ENCODE results near the gene SARM1. TPM values are rescaled to one million over a fixed set of nuclear protein-coding genes. Genes with fewer than 3 reads are reported as not detected.

SARM1 gene
- total RNA-seq, 1 donor from 2014 or later, result 5.1 TPM

DNA sequence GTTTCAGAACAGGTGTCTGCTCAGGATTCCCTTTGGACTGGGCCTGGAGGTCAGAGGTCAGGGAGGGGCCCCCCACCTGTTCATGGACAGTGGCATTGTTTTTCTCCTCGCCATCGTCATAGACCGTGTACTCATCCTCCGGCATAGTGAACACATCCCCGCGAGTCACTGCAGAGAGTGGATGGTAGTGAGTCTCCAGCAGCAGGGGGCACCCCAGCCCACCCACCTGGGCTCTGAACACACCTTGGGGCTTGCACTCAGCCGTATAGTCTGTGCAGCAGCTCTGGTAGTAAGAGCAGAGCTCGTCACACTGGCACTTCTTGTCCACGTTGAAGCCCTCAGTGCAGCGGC is 1.8 kb upstream of the SARM1 start:
- no peak for DNase-seq

DNA sequence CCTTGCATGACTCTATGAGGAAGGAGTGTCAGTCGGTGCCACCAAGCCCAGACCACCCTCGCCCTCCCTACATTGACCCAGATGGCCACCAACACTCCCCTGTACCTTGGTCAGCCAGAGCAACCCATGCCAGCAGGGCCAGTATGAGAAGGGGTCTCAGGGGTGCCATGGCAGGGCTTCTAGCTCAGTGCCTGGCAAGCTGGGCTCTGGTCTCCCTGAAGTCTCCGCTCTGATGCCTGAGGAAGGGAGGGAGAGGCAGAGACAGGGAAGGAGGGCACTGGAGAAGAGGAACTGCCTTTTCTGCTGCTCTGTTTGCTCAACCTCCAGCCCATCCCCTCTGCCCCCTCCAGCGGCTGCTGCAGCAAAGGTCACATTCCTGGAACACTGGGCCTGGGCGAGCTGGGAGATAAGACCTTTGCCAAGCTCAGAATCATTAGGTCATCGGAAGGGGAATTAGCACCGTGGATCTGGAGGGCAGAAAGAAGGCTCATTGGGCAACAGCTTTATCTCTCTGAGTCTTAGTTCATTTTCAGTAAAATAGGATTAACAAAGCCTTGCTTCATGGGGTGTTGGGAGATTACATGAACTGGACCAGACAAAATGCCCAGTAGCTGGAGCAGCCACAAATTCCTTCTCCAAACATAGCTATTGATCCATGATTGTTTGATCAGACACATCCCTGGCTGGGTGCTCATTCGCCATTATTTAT is 1.3 kb upstream of the SARM1 start, which contains the start of gene VTN:
Gene VTN, minus strand, starts transcription at position 273 of the 709 bp plus-strand sequence. Its CDS starts 104 bp downstream, at position 169.
- peak; percentile 36 for DNase-seq

DNA sequence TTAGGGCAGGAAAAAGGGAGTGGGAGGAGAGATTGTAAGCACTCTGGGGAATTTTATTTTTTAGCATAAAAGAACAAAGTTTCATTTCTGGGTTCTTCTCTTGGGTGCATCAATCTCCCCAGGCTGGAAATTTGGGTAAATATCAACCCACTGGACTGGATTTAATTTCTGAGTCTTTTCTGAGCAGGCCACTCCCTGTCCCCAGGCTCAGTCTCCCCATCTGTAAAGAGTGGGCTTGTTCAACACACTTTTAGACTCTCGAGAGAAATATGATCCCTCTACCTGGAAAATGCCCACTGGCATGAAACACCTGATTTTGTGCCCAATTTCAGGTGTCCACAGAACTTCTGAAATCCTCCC is 770 bp upstream of the SARM1 start:
- no peak for DNase-seq

DNA sequence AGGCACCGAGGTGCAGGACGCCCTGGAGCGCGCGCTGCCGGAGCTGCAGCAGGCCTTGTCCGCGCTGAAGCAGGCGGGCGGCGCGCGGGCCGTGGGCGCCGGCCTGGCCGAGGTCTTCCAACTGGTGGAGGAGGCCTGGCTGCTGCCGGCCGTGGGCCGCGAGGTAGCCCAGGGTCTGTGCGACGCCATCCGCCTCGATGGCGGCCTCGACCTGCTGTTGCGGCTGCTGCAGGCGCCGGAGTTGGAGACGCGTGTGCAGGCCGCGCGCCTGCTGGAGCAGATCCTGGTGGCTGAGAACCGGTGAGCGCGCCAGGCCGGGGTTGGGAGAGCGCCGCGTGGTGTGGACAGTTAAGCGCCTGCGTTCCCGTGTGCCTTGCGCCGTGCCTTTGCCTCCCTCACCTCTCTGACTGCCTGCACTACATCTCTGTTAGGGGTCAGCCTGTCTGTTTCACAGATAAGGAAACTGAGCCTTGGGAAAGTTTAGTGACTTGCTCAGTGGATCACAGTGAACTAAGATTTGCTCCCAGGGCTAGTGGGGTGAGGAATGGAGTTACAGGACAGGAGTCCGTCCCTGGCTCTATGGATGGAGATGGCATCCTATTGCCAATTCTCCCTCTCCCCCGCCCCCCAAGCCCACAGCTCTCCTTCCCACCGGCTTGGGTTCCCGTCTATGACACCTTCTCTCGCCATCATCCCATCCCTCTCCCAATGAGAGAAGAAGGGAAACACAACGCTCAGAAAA is 880 bp downstream of the SARM1 start:
- peak; percentile 43 for DNase-seq

DNA sequence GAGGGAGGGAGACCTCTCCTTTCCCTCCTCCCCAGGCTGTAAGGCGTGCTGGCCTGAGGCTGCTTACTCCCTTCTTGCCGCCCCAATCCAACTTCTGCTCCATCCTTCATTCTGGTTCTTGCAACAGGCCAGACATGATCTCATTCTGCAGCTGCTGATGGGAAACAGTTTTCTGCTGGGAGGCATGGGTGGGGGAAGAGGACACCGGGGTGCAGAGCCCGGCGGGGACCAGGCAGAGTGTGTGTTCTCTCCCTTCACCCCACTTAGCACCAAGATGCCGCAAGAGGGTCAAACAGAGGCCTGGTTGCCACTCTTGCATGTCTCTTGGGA is 1.4 kb downstream of the SARM1 start:
- DNase-seq, result no peak

DNA sequence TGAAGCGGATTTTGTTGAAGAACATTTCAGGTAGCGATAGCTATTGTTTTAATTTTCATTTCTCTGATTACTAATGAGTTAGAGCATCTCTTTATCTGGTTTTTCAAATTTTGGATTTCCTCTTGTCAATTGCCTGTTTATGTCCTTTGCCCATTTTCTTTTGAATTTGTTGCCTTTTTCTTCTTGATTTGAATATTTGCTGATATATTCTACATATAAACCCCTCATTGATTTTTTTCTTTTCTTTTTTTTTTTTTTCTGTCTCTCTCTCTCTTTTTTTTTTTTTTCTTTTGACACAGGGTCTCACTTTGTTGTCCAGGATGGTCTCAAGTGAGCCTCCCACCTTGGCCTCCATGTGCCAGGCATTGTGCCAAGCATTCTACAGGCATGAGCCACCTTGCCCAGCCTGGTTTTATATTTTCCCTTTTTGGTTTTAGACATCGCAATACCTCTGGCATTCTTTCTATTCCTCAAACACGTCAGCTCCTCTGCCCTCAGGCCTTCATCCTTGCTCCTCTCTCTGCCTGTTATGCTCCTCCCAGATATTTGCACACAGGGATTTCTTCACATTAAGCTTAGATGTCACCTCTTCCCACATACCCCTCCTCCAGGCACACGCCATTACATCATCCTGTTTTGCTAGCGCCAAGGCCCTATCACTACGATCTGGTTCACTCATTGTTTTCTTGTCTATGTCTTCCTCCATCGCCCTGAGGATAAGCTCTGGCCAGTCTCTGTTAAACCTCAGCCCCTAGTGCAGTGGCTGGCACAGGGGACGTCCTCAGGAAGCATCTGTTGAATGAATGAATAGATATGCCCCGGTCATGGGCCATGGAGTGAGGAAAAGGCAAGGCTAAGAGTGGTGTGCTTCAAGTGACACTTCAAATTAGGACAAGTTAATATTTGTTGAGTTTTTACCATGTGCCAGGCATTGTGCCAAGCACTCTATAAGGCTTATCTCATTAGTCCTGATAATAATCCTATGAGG is 8.6 kb downstream of the SARM1 start:
- peak; percentile 73 for DNase-seq

DNA sequence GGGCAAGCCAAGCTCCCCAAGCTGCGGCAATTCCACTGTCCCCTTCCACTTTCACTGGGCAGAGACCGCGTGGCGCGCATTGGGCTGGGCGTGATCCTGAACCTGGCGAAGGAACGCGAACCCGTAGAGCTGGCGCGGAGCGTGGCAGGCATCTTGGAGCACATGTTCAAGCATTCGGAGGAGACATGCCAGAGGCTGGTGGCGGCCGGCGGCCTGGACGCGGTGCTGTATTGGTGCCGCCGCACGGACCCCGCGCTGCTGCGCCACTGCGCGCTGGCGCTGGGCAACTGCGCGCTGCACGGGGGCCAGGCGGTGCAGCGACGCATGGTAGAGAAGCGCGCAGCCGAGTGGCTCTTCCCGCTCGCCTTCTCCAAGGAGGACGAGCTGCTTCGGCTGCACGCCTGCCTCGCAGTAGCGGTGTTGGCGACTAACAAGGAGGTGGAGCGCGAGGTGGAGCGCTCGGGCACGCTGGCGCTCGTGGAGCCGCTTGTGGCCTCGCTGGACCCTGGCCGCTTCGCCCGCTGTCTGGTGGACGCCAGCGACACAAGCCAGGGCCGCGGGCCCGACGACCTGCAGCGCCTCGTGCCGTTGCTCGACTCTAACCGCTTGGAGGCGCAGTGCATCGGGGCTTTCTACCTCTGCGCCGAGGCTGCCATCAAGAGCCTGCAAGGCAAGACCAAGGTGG is 9.8 kb downstream of the SARM1 start:
- peak; percentile 80 for DNase-seq

DNA sequence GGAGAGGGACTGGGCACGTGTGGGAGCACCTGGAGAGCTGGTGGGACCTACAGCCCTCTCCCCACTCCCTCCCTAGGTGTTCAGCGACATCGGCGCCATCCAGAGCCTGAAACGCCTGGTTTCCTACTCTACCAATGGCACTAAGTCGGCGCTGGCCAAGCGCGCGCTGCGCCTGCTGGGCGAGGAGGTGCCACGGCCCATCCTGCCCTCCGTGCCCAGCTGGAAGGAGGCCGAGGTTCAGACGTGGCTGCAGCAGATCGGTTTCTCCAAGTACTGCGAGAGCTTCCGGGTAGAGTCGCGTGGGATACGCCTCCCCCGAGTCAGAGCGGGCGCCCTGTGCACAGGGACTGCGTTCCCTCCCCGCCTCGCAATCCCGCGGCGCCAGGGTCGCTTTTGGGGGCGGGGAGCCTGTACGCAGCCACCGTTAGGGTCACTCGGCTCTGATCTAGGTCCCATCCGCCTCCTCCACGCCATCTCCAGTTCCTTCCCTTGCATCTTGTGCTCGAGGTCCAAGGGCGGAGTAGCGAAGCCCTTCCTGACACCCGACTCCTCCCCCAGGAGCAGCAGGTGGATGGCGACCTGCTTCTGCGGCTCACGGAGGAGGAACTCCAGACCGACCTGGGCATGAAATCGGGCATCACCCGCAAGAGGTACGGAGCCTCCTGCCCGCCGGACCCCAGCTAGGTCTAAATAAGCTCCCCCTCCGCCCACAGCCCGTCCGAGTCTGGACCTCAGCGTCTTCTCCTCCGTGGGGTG is 13.0 kb downstream of the SARM1 start:
- DNase-seq, result peak; percentile 61

DNA sequence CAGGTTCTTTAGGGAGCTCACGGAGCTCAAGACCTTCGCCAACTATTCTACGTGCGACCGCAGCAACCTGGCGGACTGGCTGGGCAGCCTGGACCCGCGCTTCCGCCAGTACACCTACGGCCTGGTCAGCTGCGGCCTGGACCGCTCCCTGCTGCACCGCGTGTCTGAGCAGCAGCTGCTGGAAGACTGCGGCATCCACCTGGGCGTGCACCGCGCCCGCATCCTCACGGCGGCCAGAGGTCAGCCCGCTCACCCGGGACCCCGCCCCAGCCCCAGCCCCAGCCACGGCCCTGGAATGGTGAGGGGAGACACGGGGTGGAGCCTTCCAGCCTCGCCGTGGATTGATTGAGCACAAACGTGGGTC is 13.5 kb downstream of the SARM1 start:
- no peak for DNase-seq

DNA sequence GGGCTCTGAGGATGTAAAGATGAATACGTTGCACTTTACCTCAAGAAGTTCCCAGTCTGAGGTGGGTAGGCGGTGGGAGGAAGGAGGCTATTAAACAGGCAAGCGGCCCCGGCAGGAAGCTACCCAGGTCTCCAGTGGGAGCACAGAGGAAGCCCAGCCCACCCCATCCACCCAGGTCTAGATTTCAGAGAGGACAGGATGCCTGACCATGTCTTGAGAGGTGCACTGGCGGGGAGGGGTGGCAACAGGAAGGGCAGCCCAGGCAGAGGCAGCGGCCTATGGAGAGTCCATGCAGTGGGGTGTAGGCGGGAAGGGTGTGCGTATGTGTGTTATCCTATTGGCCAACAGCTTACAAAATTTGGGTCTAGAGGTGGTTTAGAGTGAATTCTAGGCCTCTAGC is 13.9 kb downstream of the SARM1 start:
- DNase-seq, result no peak

DNA sequence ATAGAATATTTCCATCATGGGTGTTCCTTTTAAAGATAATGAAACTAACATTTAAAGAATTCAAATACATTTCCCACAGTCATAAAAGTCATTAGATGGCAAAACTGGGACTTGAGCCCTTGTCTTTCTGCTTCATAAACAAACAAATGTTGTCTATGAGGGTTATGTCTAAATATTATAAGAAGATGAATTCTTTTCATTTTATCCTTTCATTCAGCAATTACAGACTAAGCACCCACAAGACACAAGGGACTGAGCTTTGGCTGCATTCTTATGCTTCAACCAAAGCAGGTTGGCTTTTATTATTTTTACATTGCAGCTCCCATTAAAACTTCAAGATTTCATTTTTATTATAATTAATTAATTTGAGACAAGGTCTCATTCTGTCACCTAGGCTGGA is 14.9 kb downstream of the SARM1 start:
- DNase-seq, result no peak

DNA sequence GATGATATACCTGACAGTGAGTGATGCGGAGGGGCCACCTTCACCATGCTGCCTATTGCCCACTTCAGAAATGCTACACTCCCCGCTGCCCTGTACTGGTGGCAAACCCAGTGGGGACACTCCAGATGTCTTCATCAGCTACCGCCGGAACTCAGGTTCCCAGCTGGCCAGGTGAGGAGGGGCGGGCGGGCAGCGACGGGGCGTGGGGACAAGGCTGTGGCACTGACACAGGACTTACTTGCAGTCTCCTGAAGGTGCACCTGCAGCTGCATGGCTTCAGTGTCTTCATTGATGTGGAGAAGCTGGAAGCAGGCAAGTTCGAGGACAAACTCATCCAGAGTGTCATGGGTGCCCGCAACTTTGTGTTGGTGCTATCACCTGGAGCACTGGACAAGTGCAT is 16.6 kb downstream of the SARM1 start:
- no peak for DNase-seq

DNA sequence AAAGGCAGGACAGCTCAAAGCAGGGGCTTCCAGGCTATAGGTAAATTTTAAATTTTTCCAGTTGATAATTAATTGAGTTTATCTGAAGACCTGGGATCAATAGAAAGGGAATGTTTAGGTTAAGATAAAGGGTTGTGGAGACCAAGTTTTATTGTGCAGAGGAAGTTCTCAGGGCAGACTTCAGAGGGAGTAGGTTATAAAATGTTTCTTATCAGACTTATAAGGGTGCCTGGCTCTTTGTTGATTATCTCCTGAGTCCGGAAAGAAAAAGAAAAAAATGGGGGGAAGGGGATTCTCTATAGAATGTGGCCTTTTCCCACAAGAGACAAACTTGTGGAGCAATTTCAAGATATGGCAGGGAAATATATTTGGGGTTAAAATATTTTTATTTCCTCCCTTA is 18.6 kb downstream of the SARM1 start:
- DNase-seq, result no peak

DNA sequence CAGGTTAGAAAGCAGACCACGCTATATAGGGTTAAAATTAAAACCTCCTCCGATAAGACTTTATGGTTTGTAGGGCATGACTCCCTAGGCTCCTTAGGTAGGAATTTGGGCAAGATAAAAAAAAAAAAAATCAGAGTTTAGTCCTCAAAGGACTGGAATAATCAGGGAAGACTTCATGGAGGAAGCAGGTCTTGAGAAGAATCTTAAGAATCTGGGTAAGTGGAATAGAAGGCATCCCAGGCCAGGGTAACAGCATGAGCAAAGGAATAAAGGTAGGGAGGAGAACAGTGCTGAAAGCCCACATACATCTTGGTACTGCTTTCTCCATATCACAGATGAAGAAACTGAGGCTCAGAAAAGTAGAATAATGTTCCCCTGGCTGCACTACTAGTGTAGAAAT is 19.1 kb downstream of the SARM1 start:
- DNase-seq, result no peak

DNA sequence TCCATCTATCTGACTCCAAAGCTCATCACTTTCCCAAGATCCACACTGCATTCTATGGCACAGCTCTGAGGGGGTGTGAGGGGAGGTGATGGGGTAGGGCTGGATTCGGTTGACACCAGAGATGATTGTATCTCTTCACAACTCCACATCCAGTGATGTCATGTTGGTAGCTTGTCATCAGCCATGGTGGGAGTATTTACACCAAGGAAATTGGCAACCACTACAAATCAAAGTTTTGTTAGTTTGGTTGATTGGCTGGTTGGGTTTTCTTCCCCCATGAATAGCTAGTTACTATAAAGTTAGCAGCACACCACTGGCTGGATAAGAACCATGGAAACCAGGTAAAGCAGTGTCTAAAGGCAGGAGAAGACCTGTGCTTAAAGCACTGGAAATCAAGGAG is 19.5 kb downstream of the SARM1 start:
- no peak for DNase-seq

DNA sequence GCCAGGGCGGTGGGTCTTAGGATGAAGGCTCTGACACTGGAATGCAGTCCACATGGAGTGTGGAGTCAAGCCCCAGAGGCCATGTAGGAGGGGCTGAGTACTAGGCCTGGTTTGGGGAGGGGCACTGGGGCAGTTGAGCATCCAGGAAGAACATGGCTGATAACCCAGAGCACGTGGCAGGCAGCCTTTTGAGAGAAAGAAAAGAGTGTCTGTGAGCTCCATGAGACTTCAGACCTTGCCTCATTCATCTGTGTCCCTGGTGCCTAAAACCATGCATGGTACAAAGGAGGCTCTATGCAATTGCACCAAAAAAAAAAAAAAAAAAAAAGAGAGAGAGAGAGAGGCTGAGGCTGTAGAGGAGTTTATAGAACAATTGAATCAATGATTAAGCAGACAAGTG is 19.9 kb downstream of the SARM1 start:
- DNase-seq, result no peak

DNA sequence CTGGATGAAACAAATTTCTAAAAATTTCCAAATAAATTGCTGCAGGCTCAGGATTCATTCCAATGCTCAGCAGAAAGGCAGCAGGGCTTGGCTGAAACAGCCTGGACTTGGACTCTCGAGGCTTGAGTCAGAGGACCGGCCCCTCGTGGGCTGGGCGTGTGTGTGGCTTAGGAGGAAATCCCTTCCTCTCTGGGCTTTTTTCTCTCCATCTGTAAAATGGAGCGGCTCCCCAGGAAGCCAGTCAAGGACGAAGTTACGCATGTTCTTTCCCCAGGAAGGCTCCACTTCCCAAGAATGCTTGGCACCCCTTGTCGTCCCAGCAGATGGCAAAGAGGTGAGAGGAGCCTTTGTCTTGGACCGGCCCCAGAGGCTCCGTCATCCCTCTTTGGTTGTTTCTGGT is 21.0 kb downstream of the SARM1 start:
- peak; percentile 87 for DNase-seq

DNA sequence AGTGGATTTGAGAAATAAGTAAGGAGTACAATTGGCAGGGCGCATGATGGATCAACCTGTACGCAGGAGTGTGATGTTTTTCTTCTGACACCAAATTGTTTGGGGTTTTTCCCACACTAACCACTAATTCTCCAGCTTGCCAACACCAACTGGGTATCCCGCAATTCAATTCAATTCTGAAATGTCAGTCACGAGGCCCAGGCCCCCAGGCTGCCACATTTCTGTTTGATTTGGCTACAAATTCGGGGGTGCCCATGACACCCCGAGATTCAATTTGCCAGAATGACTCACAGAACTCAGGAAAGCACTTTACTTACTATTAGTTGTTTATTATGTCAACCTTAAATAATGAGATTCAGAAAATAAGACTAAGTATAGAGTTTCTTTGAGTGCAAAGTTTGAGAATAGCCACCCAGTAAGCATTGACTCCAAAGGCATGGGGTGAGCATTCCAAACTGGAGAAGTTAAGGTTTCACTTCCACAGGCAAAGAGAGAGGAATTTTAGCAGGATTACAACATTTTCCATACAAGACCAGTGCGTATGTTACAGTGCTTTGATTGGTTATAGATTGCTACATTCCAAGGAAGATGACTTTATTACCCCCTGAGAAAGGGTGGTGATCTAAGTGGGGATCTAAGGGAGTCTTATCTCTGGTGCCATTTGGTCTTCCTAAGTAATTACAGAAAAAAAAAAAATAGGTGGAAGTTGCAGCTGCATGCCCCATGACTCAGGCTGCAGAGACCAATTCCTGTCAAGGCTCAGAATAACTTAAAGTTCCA is 23.0 kb downstream of the SARM1 start:
- DNase-seq, result peak; percentile 93

DNA sequence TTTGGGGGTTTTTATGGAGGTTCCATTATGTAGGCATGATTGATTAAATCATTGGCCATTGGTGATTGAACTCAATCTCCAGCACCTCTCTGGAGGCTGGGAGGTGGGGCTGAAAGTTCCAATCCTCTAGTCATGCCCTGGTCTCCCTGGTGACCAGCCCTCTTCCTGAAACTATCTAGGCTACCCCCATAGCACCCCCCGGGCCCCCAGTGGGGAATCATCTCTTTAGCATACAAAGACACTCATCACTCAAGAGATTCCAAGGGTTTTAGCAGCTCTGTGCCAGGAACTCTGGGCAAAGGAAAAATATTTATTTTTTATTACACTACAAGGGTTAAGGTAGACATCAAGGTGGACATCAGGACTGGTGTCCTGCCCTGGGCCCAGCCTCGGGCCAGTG is 23.9 kb downstream of the SARM1 start:
- DNase-seq, result no peak

DNA sequence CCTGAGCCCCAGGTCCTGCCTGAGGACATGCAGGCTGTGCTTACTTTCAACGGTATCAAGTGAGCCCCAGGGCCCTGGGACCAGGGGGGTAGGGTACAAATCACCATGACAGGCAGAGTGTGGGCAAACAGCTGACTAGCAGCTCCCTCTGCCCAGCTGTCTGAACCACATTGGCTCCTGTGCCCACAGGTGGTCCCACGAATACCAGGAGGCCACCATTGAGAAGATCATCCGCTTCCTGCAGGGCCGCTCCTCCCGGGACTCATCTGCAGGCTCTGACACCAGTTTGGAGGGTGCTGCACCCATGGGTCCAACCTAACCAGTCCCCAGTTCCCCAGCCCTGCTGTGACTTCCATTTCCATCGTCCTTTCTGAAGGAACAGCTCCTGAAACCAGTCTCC is 24.5 kb downstream of the SARM1 start:
- DNase-seq, result no peak

DNA sequence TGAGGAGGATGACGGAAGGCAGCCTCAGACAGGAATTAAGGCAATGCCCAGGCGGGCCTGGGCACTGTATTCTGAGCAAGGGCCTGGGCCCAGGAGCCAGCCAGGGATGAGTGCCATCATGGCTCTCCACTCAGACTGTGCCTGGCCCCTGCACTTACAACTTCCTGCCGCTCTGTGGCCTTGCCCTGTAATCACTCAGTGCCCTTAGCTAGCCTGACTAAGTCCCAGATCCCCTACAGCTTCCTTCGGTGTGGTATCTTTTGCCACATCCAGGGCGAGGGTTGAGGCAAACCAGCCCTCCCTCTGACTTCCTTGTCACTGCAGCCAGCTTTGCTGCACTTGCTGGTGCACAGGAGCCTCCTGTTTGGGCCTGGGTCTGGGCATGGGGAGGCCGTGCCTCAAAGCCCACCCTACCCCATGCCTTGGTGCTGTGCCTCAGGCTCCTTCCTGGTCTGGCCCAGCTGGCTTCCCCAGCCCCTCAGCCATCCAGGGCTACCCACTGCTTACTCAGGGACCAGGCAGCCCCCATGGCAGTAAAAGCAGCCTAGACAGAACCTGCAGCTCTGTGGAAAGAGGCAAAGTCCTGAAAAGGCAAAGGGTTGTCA is 25.2 kb downstream of the SARM1 start:
- peak; percentile 33 for DNase-seq
